NCI-H69 (cell line): ENCODE data around the gene KLHL29.

ENCODE experiments used
- DNase-seq: peaks from one replicate; lab custom pipeline; 2025; lab: John Stamatoyannopoulos, UW

KLHL29 gene

DNA sequence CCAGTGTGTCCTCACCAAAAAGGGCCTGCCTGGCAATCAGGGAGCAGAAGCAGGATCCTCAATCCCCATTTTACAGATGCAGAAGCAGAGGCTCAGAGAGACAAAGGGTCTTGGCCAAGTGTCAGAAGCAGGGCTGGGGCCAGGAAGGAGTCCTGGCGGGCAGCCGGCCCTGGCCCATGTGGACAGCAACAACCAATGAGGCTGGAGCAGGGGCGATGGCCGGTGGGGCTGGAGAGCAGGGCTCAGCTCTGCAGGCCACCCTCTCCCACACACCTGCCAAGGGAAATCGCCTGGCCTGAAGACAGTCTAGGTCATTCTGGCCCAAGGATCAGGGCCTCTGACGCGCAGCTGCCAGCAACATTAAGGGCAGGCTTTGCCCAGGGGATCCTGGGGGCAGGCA is 298.0 kb downstream of the KLHL29 start:
- DNase-seq = no peak

DNA sequence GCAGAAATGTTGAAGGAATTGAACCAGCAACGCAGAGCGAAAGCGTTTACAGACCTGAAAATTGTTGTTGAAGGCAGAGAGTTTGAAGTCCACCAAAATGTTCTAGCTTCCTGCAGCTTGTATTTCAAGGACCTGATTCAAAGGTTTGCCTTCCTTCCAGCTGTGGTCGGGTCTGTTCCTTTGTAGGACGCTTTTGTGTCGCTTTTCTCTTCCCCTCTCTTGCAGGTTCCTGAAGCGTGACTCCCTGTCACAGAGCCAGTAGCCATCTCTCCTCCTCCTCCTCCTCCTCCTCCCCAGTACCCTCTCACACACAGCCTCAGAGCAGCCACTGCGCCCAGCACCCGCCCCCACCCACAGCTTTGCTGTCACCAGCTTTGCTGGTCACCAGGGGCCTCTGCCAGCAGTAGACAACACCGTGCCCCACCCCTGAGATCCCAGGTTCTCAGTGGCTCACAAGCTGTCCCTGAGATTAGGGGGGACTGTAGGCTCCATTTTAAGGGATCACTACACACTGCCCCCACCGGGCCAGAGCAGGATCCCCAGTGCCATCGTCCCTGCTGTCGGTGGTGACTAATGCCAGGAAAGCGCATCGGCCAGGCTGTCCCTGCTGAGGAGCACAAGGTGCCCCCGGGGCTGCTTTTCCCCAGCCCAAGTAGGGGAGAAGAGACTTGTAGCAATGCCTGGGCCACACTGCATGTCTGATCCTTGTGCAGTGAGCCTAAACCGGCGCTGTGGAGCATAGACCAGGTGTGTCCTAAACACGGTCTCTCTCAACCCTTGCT is 299.6 kb downstream of the KLHL29 start:
- DNase-seq = no peak

DNA sequence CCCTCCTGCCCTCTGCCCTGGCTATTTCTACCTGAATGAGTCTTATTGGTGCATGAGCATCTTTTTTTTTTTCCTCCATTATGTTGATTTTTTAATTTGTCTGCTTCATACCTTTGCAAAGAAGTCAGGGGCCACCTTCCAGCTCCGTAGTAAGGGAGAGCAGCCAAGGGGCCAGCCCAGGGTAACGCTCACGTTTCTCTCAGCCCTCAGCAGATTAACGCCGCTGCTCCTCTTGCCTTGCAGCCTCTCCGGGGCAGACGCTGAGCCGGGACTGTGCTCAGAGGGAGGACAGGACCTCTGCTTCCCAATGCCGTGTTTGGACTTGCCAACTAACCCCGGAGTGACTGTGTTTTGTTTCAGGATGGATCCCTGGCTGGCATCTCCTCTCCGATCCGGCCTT is 300.2 kb downstream of the KLHL29 start:
- no peak for DNase-seq

DNA sequence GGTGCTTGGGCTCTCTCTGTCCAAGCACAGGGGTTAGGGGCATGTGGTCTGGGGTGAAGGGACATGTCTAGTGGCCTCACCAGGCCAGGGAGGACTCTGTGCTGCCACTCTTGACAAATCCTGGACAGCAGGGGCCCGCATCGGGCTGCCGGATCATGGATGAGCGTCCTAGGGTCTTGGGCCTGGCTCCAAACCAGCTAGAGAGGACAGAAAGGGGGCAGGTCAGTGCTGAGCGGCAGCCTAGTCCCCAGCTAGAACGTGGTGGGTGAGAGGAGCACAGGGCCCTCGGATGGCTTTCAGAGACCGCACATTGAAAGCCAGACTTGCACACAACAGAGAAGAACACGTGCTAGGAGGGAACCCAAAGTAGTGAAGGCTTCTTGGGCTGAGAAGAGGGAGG is 300.7 kb downstream of the KLHL29 start:
- no peak for DNase-seq

DNA sequence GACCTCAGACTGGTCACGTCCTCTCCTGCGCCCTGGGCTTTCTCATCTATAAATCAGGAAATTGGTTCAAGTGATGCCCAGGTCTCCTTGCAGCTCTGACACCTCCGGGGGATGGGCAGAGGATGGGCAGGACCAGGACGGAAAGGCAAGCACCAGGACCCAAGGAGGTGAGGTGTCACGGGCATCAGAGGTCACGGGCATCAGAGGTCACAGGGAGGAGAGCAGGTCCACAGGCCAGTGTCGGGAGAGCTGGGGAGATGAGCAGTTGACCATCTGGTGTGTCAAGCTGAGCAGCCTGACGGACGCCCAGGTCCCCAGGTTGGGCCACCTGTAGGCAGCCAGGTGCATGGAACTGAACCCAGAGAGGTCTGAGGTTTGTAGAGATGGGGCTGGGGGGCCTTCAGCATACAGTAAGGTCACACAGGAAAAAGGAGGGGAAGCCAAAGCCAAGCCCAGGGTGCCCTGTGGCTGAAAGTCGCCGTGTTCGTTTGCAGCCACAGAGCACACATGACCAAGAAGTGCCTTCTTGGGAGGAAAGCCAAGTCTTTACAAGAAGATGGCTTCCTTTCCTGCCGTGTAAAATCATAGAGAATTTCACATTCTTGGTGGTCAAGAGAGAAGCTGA is 301.5 kb downstream of the KLHL29 start:
- no peak for DNase-seq

DNA sequence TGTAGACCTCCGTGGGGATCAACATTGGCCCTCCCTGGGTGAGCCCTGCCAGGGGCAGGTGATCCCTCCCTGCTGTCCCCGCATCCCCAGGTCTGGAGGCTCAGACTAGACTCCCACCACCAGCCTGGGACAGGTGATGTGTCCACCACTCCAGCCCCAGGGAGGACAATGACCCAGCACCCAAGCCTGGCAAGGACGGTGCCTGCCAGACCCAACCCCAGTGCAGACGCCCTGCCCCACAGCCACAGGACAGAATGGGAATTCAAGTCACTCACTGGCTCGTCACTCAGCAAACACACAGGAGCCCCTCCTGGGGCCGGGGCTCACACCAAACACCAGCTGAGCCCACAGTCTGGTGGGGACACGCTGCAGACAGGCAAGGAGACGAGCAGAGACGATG is 302.2 kb downstream of the KLHL29 start:
- DNase-seq = no peak

DNA sequence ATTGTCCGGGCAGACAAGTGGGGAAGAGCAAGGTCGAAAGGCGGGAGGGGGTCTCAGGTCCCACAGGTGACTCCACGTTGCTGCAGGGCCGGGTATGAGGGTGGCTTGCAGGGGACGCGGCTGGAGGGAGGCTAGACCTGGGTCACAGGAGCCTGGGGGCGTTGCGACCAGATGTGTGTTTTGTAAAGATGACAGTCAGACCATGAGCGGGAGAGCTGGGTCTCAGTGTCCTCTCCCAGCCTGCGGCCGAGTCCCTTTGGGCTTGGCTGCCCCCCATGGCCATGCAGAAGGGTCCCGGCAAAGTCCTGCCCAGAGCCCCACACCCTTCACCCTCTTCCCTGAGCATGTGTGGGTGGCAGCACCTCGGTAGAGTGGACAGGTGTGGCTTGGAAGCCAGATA is 302.7 kb downstream of the KLHL29 start:
- DNase-seq = no peak

DNA sequence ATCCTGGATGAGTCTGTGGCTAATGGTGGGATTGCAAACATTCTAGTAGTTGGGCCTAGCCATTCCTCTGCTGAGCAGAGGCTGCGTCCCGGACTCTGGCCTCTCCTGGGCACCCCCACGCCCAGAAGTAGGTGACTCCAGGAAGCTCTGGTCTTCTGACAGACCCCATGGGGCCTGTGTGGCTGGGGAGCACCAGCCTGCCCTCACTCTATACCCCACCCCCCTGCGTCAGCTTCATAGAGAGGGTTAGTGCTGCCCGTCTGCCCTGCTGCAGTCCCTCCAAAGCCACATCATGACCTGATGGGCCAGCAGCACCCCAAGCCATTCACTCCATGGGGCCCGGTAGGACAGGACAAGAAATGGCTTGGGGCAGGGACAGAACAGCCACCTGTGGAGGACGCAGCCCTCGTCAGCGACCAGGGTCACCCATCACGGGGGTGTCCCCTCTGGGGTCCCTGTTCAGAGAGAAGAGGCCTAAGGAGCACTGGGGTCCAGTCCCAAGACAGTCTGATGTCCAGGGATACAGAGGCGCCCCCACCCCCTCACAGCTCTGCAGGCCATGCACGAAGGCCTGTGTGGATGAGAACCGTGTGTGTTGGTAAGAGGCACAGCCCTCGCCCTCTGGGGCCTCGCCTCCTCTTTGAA is 303.6 kb downstream of the KLHL29 start:
- no peak for DNase-seq

DNA sequence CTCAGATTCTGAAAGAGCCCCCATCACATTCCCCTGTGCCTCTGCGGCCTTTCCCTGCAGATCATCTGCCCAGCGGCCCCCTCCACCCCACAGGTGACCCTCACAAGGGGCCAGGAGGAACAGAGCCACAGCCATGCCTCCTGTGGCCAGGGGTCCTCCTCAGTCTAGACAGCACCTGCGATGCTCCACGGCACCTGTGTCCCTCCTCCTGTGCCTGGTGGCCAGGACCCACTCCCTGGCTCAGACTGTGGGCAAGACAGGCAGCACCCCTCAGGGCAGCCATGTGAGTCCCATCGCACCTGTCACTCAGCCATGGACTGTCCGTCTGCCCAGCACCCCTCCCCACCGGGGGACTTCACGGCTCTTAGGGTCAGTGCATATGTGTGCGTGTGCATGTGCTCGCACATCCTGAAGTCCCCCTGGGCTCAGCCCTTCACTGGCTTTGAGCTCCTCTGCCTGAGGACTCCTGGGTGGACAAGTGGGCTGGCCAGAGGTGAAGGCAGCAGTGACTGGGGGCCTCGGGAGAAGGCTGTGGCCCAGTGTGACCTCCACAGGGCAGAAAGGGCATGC is 304.2 kb downstream of the KLHL29 start:
- DNase-seq = no peak

DNA sequence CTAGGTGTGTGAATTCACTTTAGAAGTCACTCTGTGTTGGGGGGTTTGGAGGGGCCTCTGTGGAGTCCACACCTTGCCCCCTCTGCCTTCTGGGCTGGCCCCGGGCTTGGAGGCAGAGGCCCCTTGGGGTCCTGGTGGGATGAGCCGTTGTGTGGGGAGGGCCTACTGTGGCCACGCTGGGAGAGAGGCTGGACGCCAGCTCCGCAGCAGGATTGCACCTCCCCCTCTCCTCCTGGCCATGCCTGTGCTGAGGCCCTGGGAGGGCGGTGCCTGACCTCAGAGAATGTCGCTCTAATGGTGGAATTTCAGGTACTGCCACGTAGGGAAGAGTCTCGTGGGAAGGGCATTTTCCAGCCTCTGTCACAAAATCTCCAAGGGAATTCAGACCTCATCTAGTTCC is 304.9 kb downstream of the KLHL29 start:
- DNase-seq = no peak

DNA sequence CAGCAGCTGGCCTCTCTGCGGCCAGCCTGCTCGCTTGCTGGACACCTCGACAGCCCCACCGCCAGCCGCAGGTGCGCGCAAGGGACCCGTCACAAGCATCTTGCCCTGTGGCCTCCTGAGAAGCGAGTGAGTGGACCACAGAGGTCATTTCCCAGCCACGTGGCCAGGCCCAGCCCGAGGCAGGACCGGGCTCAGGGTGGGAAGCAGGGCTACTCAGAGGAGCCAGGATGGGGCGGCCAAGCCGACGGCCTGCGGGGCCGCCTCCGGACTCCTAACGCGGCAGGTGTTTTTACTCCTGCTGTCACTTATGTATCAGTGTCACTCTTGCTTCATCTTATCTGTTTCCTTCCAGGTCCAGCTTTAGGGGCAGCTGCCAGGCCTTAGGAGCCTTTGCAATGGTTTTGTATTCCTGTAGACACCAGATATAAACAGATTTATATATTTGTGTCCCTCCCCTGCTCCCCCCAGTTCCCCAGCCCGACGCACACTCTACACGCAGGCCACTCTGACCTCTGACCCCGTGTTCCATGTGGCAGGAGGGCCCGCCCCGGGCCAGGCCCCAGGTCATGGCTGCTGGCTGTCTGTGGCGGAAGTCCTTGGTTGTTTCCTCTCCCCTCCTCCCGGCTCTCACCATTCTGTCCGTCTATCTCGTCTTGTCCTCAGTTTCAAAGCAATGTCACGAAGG is 305.6 kb downstream of the KLHL29 start:
- DNase-seq = no peak

DNA sequence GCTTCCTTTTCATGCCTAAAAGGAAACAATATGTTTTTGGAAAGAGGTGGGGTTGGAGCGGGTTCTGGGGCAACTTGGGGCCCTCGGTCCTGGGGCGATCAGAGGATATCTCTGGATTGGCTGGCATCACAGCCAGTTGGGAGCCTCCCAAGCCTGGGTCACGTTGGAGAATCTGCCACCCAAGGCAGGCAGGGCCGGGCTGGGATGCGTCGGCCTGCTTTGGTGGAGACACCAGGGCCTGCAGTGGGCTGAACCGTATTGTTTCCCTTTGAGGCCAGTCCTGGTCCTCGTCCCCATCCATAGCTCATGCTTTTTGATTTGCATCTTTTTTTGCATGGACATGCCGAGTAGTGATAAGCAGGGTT is 306.1 kb downstream of the KLHL29 start:
- DNase-seq = no peak

DNA sequence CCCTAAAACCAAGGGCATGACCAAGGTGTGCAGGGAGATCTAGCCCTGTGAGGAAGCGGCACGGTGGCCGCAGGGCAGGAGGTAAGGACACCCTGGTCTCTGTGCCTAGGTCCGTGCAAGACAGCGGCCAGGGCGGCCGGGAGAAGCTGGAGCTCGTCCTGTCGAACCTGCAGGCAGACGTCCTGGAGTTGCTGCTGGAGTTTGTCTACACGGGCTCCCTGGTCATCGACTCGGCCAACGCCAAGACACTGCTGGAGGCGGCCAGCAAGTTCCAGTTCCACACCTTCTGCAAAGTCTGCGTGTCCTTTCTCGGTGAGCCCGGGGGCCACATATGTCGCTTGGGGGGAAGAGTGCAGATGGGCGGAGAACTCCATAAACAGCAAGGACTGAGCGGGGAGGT is 306.6 kb downstream of the KLHL29 start:
- no peak for DNase-seq

DNA sequence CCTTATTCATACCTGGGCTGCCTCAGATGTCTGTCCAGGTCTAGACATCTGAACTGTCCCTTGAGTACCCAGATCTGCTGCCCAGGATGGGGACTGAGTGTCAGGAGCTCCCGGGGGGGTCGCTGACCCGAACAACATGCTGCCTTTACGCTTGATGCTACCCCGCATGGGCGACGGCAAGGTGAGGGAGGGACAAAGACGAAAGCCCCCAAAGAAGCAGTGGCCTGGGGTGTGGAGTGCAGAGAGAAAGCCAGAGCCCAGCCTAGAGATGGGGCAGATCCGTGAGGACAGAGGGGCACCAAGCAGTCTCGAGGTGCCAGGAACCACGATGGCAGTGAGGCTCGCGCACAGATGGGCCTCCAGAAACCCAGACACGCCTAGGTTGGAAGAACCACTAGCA is 307.3 kb downstream of the KLHL29 start:
- no peak for DNase-seq

DNA sequence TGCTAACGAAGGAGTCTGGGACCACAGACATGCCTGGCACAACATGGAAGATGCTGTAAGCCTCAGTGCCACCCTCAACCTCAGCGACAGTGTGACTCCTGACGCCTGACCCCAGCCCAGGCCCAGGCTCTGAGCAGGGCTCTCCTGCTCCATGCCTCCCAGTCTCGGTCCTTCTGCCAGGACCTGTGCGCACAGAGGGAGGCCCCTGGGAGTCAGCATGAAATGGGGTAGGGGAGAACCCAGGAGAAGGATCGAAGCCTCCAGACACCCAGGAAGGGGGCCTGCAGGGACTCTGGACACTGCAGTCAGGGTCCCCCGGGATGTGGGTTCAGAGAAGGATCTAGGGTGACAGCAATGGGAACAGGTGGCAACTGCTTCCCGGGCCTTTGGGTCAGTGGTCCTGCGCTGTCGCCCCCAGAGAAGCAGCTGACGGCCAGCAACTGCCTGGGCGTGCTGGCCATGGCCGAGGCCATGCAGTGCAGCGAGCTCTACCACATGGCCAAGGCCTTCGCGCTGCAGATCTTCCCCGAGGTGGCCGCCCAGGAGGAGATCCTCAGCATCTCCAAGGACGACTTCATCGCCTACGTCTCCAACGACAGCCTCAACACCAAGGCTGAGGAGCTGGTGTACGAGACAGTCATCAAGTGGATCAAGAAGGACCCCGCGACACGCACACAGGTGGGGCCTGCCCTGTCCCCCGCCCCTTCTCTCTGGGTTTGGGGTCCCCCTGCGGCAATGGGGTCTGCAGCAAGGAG is 308.0 kb downstream of the KLHL29 start:
- DNase-seq = no peak

DNA sequence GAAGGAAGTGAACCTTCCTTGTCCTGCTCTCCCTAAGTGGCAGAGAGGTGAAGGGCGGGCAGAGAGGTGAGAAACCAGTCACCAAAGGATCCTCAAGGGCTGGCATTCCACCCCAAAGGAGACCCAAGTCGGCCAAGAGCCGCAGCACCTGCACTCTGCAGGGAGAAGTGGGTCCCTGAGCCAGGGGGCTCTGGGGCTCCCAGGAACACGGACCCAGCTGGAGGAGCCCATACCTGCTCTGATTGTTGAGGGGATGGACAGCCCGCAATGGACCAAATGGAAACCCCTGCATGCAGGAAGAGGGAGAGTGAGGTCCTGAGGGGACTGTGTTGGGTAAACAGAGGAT is 308.6 kb downstream of the KLHL29 start:
- DNase-seq = no peak

DNA sequence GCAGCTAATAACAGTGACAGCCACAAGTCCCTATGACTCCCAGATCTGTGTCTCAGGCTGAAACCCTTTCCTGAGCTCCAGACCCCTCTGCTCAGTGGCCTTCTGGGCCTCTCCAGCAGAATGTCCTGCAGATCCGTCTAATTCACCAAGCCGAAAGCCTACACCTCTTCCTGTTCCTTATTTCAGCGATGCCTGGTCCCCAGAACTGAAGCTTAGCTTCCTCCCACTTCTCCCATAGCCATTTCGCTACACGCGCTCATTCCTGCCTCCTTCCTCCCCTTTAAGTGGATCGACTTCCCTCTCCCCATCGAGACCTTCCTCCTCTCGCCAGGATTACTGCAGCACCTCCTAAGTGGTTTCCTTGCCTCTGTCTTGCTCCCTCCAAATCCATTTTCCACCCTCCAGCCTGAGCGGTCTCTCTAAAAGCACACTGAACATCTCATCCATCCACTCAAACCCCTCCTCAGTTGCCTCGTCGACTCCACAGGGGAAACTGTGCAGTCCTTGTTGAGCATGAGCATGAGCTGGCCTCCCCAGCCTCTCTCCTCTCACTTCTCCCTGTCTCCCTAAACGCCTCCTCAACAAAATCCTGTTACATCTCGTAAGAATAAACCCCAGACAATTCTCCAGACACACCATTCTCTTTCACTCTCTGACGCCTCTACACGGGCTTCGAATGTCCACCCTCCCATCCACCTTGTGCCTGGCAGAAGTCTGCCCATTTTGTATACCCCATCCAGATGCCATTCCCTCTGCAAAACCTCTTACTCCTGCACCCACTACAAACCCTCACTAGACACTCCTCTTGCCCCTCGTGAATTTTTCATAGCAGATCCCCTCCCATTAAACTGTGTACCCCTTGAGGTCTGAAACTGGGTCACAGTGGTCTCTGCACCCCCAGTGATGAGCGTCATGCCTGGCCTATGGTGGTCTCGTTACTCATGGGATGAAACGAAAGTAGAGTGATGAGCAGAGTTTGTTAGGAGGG is 309.4 kb downstream of the KLHL29 start:
- DNase-seq = no peak

DNA sequence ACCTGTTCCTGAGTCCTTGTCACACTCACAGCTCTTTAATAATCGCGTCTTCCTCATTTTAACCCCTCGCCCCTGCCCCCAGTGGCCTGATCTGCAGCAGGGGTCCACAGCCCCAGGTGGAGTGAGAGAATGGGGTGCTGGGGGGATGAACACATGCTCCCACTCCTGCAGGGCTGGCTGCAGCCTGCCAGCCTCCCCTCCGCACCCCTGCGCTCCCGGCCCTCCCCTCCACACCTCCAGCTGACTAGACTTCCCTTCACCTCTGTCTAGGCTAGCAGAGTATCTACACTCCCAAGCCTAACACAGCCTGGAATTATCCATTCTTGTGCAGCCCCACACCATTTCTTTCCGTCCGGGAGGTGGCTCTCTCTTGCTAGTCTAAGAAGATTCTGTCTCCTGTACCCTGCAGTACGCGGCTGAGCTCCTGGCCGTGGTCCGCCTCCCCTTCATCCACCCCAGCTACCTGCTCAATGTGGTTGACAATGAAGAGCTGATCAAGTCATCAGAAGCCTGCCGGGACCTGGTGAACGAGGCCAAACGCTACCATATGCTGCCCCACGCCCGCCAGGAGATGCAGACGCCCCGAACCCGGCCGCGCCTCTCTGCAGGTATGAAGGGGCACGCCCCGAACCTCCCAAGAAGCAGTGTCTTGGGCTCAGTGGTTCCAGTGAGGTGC is 310.4 kb downstream of the KLHL29 start:
- DNase-seq = no peak

DNA sequence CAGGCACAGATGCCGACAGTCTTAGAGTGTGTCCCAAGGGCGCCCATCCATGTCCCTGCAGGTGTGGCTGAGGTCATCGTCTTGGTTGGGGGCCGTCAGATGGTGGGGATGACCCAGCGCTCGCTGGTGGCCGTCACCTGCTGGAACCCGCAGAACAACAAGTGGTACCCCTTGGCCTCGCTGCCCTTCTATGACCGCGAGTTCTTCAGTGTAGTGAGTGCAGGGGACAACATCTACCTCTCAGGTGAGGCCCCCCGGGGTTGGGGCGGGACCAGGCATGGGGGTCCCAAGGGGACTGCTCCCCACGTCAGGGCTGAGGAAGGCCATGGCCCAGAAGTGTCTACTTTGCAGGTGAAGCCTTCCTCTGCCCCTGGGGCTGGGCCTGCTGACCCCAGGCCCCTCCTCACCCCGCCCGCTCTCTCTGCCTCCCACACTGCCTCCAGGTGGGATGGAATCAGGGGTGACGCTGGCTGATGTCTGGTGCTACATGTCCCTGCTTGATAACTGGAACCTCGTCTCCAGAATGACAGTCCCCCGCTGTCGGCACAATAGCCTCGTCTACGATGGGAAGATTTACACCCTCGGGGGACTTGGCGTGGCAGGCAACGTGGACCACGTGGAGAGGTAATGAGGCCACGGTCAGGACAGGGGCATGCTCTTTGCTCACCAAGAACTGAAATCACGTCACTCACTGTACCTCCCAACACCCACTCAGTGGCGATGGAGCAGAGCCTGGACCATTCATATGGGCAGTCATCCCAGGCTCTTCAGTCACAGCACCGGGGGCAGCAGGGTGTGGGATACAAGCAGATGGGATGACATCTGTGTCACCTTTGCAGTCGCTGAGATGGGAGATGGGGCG is 311.1 kb downstream of the KLHL29 start:
- no peak for DNase-seq
